Dermis microvascular lymphatic vessel endothelial cell (primary cell): ENCODE data around the gene C9. TPM values are rescaled to one million over a fixed set of nuclear protein-coding genes. Genes with fewer than 3 reads are reported as not detected.
A peak's percentile ranks its signal among the peaks of the same experiment; 100 is the strongest.
"Not testable (repeated sequence)": the region's sequence is repeated elsewhere in the genome, so short reads cannot be mapped to it uniquely, and the experiment has no call there.

Experiments used
- DNase-seq, 2 donors: peaks; one replicate each; pipeline versions ENCODE4 v3.0.0 to v3.0.0-alpha.2; 2010; ENCODE audit warnings: low read depth in 2 of 2
- total RNA-seq: library from RNA; depleted of rRNA; stranded (reverse); fragments of >200 nt; gene quantifications from 2 replicates; pipeline ENCODE4 v1.2.1, GENCODE V29; 2014

The C9 gene
- total RNA-seq, 1 donor from 2014 or later: under 0.01 TPM

GRCh38 chr5:39331861-39332381 lies 32.4 kb downstream of the C9 start:
- no peak for DNase-seq

- no peak for DNase-seq
Measured at GRCh38 chr5:39328731-39329130, 35.6 kb downstream of the C9 start.

- no peak for DNase-seq
Measured at GRCh38 chr5:39323542-39323941, 40.8 kb downstream of the C9 start.

- DNase-seq: no peak
Measured at GRCh38 chr5:39319395-39319794, 44.9 kb downstream of the C9 start.

GRCh38 chr5:39316464-39316863 lies 47.8 kb downstream of the C9 start:
- not testable (repeated sequence) for DNase-seq

- no peak for DNase-seq
Measured at GRCh38 chr5:39315995-39316394, 48.3 kb downstream of the C9 start.

GRCh38 chr5:39314591-39314990 lies 49.7 kb downstream of the C9 start:
- DNase-seq: no peak

- no peak for DNase-seq
Measured at GRCh38 chr5:39309534-39309933, 54.8 kb downstream of the C9 start.

GRCh38 chr5:39302472-39302871 lies 61.8 kb downstream of the C9 start:
- DNase-seq: no peak

- no peak for DNase-seq
Measured at GRCh38 chr5:39301406-39301805, 62.9 kb downstream of the C9 start.

- DNase-seq: no peak
Measured at GRCh38 chr5:39299962-39300361, 64.3 kb downstream of the C9 start.

- no peak for DNase-seq
Measured at GRCh38 chr5:39294736-39295135, 69.6 kb downstream of the C9 start.

- no peak for DNase-seq
Measured at GRCh38 chr5:39284552-39284951, 79.7 kb downstream of the C9 start.

GRCh38 chr5:39283231-39283818 lies 81.0 kb downstream of the C9 start:
- peak; percentile 27 to 71 for DNase-seq

- no peak for DNase-seq
Measured at GRCh38 chr5:39282561-39282960, 81.7 kb downstream of the C9 start.

- not testable (repeated sequence) for DNase-seq
Measured at GRCh38 chr5:39275865-39276264, 88.4 kb downstream of the C9 start.

GRCh38 chr5:39274398-39275085 lies 89.8 kb downstream of the C9 start:
- peak in 1 of 2 donors; percentile 4 for DNase-seq

- DNase-seq: no peak
Measured at GRCh38 chr5:39273314-39273954, 90.9 kb downstream of the C9 start.

GRCh38 chr5:39272869-39273231 lies 91.4 kb downstream of the C9 start:
- not testable (repeated sequence) for DNase-seq

- DNase-seq: no peak
Measured at GRCh38 chr5:39270225-39270848, 94.0 kb downstream of the C9 start.

- DNase-seq: no peak
Measured at GRCh38 chr5:39267186-39267585, 97.1 kb downstream of the C9 start.

GRCh38 chr5:39266442-39266841 lies 97.9 kb downstream of the C9 start:
- DNase-seq: no peak
